Measurements from ENCODE around the gene IFIT3.

GRCh38 chr10:89335226-89335625 lies 7.4 kb downstream of the IFIT3 start:
- TF ChIP-seq, protein P1, sequence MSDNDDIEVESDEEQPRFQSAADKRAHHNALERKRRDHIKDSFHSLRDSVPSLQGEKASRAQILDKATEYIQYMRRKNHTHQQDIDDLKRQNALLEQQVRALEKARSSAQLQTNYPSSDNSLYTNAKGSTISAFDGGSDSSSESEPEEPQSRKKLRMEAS (CRISPR knock-in tag; IDR thresholded peaks at IDR 0.05) = no peak
- TF ChIP-seq POLR2A (conservative IDR thresholded peaks at IDR 0.05) = no peak
- no peak for TF ChIP-seq FOXJ3 (CRISPR knock-in tag; IDR thresholded peaks at IDR 0.05)
- TF ChIP-seq CTCF (IDR thresholded peaks at IDR 0.05 in 2 of 3, conservative IDR thresholded peaks at IDR 0.05 in 1 of 3; ENCODE audit: insufficient read depth in 2 of 3, low read depth in 1 of 3, low read length in 3 of 3) = no peak

Measured in K562 (cell line).